GM12878 (cell line): ENCODE results near the gene MAN2A2. TPM values are rescaled to one million over a fixed set of nuclear protein-coding genes. Genes with fewer than 3 reads are reported as not detected.

Experiments
- ATAC-seq: fragments of 200-7000 bp; cut with Tn5 transposase; 3 replicates; pipeline ENCODE4 v1.9.1; 2020; ENCODE audit warnings: mild to moderate bottlenecking, moderate library complexity
- BruUV-seq: library from RNA; stranded (reverse); fragments of 400-500 nt; replicated peaks from 2 replicates; lab custom pipeline; 2021; lab: Mats Ljungman, UMichigan
- CTCF ChIA-PET: fragments of 300-600 bp; sonication (Branson Sonifier 250); formaldehyde crosslinking; extraction: SDS; loops from one replicate; lab custom pipeline; 2021; ENCODE audit warnings: inconsistent platforms; lab: Yijun Ruan, JAX
- POLR2A ChIA-PET: fragments of 350-600 bp; formaldehyde crosslinking; extraction: SDS; loops from one replicate; lab custom pipeline; 2021; ENCODE audit warnings: inconsistent platforms; lab: Charles Lee
- RAD21 ChIA-PET: fragments of 300-600 bp; sonication (Branson Sonifier 250); formaldehyde crosslinking; loops from one replicate; lab custom pipeline; 2023; ENCODE audit warnings: antibody characterized with exemption; ENCODE audit not compliant: unreplicated experiment; lab: Charles Lee
- SMC1A ChIA-PET: fragments of 300-600 bp; sonication (Branson Sonifier 250); formaldehyde crosslinking; loops from one replicate; lab custom pipeline; 2023; ENCODE audit not compliant: unreplicated experiment, uncharacterized antibody; lab: Charles Lee
- DNase-seq: peaks from one replicate; pipeline ENCODE4 v3.0.0-alpha.2; 2011; ENCODE audit warnings: low read depth, low spot score
- FAIRE-seq: peaks from 3 replicates; lab custom pipeline; 2011; peaks lifted over from hg19 to GRCh38; lab: Jason Lieb, UNC
- H2AFZ ChIP-seq: 2 replicates; pipeline ENCODE4 v1.6.0; 2011; ENCODE audit warnings: low read depth, low read length, control low read depth; ENCODE audit not compliant: control insufficient read depth
- H3K27ac ChIP-seq: 2 replicates; pipeline ENCODE4 v1.5.1; 2011; ENCODE audit warnings: control low read depth; ENCODE audit not compliant: control insufficient read depth, insufficient read depth
- H3K27me3 ChIP-seq, 2 experiments: replicated peaks in 1 of 2; 2 replicates each; pipeline versions ENCODE4 v1.6.0 to v1.6.1; 2011; ENCODE audit warnings: low read length in 1 of 2; ENCODE audit not compliant: control insufficient read depth in 2 of 2, insufficient read depth in 2 of 2
- H3K36me3 ChIP-seq, 2 experiments: 2 replicates each; pipeline ENCODE4 v1.5.1; 2011; ENCODE audit warnings: low read length in 1 of 2; ENCODE audit not compliant: control insufficient read depth in 2 of 2, insufficient read depth in 2 of 2
- H3K4me1 ChIP-seq: 2 replicates; pipeline ENCODE4 v1.6.1; 2011; ENCODE audit warnings: mild to moderate bottlenecking, low read length, moderate library complexity, mixed read lengths; ENCODE audit not compliant: control insufficient read depth, insufficient read depth
- H3K4me2 ChIP-seq: 2 replicates; pipeline ENCODE4 v1.6.0; 2011; ENCODE audit warnings: control low read depth; ENCODE audit not compliant: control insufficient read depth, insufficient read depth
- H3K4me3 ChIP-seq: fragments of 200-600 bp; sonication (generic); 2 replicates; pipeline ENCODE4 v1.5.1; 2016
- H3K79me2 ChIP-seq: 2 replicates; pipeline ENCODE4 v1.6.0; 2011; ENCODE audit warnings: low read length; ENCODE audit not compliant: control insufficient read depth, insufficient read depth
- H3K9ac ChIP-seq: 2 replicates; pipeline ENCODE4 v1.8.0; 2011; ENCODE audit warnings: low read length, control low read depth, mixed read lengths; ENCODE audit not compliant: control insufficient read depth, insufficient read depth
- H3K9me3 ChIP-seq: replicated peaks from 3 replicates; pipeline ENCODE4 v1.5.1; 2011; ENCODE audit warnings: mild to moderate bottlenecking, low read length; ENCODE audit not compliant: control insufficient read depth, insufficient read depth
- H4K20me1 ChIP-seq: 2 replicates; pipeline ENCODE4 v1.6.0; 2011; ENCODE audit not compliant: control insufficient read depth, insufficient read depth
- ASH2L ChIP-seq: fragments of 300-600, 200-600 bp; sonication (generic); IDR thresholded peaks from 2 replicates; pipeline ENCODE4 v1.6.1; 2017; ENCODE audit warnings: low read depth, mild to moderate bottlenecking, borderline replicate concordance
- CBX5 ChIP-seq: sonication (generic); IDR thresholded peaks from 2 replicates; pipeline ENCODE4 v1.6.1; 2016; ENCODE audit warnings: low read depth, moderate library complexity, mild to moderate bottlenecking, inconsistent platforms
- JUNB ChIP-seq: IDR thresholded peaks from 2 replicates; pipeline ENCODE4 v1.6.1; 2016; ENCODE audit warnings: antibody characterized with exemption, mild to moderate bottlenecking
- MXI1 ChIP-seq: fragments of 150-350 bp; IDR thresholded peaks from 2 replicates; pipeline ENCODE4 v1.6.1; 2011; ENCODE audit warnings: low read depth, mild to moderate bottlenecking, inconsistent platforms, low read length, improper control_type of control experiment
- NBN ChIP-seq: fragments of 450-650 bp; IDR thresholded peaks from 2 replicates; pipeline ENCODE4 v1.6.1; 2016
- NR2F1 ChIP-seq: fragments of 450-650 bp; conservative IDR thresholded peaks from 2 replicates; pipeline ENCODE4 v1.6.1; 2017; ENCODE audit warnings: mild to moderate bottlenecking
- POLR2A ChIP-seq: IDR thresholded peaks from 2 replicates; pipeline ENCODE4 v1.6.1; 2011; ENCODE audit warnings: low read depth, mild to moderate bottlenecking, low read length
- RAD21 ChIP-seq: IDR thresholded peaks from 2 replicates; pipeline ENCODE4 v1.6.1; 2011; ENCODE audit warnings: mild to moderate bottlenecking, low read depth, low read length, moderate library complexity; ENCODE audit not compliant: insufficient read depth
- SIX5 ChIP-seq: IDR thresholded peaks from 2 replicates; pipeline ENCODE4 v1.6.1; 2011; ENCODE audit warnings: mild to moderate bottlenecking, low read depth, low read length, moderate library complexity; ENCODE audit not compliant: severe bottlenecking
- ZNF24 ChIP-seq: fragments of 450-650 bp; IDR thresholded peaks from 2 replicates; pipeline ENCODE4 v1.6.1; 2017; ENCODE audit warnings: antibody characterized with exemption, mild to moderate bottlenecking
- ZNF622 ChIP-seq: fragments of 450-650 bp; IDR thresholded peaks from 2 replicates; pipeline ENCODE4 v1.6.1; 2017; ENCODE audit warnings: mild to moderate bottlenecking, inconsistent platforms
- WGBS: methylation state at CpG from one replicate; pipeline ENCODE4 v1.1.6; 2016; ENCODE audit warnings: low lambda C conversion rate; ENCODE audit not compliant: insufficient replicate concordance, insufficient coverage; ENCODE audit errors: missing lambda C conversion rate; 5-methylcytosine and 5-hydroxymethylcytosine counted together
- in situ Hi-C: fragments of 300-500 bp; cut with MboI; formaldehyde crosslinking; loops from 9 replicates; pipeline ENCODE4 v1.14.3; 2018; ENCODE audit warnings: mixed read lengths
- intact Hi-C: fragments of 100-400 bp; cut with micrococcal nuclease; formaldehyde crosslinking; loops from one replicate; pipeline ENCODE4 v1.14.2; 2022; ENCODE audit not compliant: unreplicated experiment
- polyA plus RNA-seq, 11 experiments: library from polyadenylated mRNA; depleted of rRNA in 4 of 11; unstranded in 6 of 11; stranded (reverse) in 5 of 11; fragments of >200 nt; fragmentation: Nextera tagmentation in 4 of 11; fragmentation: Illumina TruSeq in 1 of 11; extraction: Ambion mirVana in 4 of 11; extraction: Trizol in 1 of 11; gene quantifications; 1 replicate in 1 of 11; 2 replicates in 10 of 11; pipeline versions ENCODE4 v1.2.1 to v1.2.3, GENCODE V29; 2011 to 2016; ENCODE audit warnings: inconsistent platforms in 2 of 11, missing spikeins in 2 of 11, low read depth in 1 of 11
- total RNA-seq, 4 experiments: library from RNA; depleted of rRNA in 3 of 4; stranded (reverse); fragments of >200 nt in 3 of 4; fragmentation: Illumina TruSeq in 1 of 4; extraction: Trizol in 1 of 4; gene quantifications; 2 replicates each; pipeline versions ENCODE4 v1.2.1 to v1.2.3, GENCODE V29; 2013 to 2021
- TF ChIP-seq, protein P1 (sequence below): fragments of 450-650 bp; conservative IDR thresholded peaks from 2 replicates; pipeline ENCODE4 v1.6.1; 2017; ENCODE audit warnings: mild to moderate bottlenecking, moderate library complexity
- TF ChIP-seq, protein P2 (sequence below): IDR thresholded peaks from 2 replicates; pipeline ENCODE4 v1.6.1; 2011; ENCODE audit warnings: borderline replicate concordance, low read depth, mild to moderate bottlenecking, moderate library complexity, mixed read lengths, low read length; ENCODE audit not compliant: insufficient read depth; ENCODE audit errors: extremely low read length
- TF ChIP-seq, protein P3 (sequence below): fragments of 450-650 bp; IDR thresholded peaks from 2 replicates; pipeline ENCODE4 v1.6.1; 2016; ENCODE audit warnings: mild to moderate bottlenecking
- TF ChIP-seq, protein P4 (sequence below): fragments of 150-350 bp; IDR thresholded peaks from 2 replicates; pipeline ENCODE4 v1.6.1; 2014; ENCODE audit warnings: mild to moderate bottlenecking, low read depth, low read length

The MAN2A2 gene
- total and polyA plus RNA-seq, 10 of the 15 experiments (the other 5 are each of a cell fraction or from before 2014, with no cell fraction given): 4.2 to 79.4 (median 23.2) TPM

DNA sequence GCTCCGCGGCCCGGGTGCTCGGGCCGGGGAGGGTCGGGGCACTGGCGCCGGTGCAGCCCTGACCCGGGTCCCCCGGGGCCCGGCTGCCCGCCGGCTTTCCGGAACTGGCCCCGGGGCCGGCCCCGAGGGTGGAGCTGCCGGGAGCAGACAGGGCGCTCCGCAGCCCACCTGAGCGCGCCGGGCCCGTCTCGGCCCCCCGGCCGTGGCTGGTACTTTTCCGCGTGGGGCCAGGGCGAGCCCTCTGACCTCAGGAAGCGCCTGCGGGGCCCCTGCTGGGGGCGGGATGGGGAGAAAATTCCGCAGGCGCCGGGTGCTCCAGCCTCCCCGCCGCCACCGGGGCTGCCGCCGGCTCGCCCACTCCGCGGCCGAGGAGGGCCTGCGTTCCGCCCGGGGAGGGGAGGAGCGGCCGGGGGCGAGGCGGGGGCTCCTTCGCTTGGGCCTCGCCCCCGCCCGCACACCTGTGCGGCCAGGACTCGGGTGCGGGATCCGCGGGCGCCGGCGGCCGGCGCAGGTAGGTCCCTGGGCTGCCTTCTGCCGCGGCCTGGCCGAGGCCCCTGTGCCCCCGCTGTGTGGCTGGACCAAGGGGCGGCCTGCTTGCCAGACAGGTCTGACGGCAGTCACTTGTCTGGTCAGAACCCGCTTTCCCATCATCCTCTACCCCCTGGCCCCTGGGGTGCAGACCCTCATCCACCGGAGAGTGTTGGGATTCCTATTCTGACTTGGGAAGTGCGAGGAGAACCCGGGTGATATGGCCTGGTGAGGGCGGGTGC lies 31.2 kb upstream of the MAN2A2 start:
- SMC1A ChIA-PET: interaction anchor here (1.4 to 2.4 kb wide), 3 partner anchors 14 to 57 kb away, joined by 4 to 10 read pairs (median 10); partner anchors contain the start of gene FES
- BruUV-seq: no TSS peak
- Histone ChIP-seq H3K9ac (peak overlapping the region; percentile 93), H3K27me3 (no peaks in the 10 kb centered on the region), H3K4me1 (peaks cover 28% of the 10 kb centered on the region), H3K9me3 (no peaks in the 10 kb centered on the region), H4K20me1 (peaks cover 4% of the 10 kb centered on the region; the same call in 1 of the 2 replicates), H3K4me2 (peak overlapping the region; percentile 98), H3K79me2 (peaks cover 29% of the 10 kb centered on the region), H2AFZ (peak overlapping the region; percentile 64), H3K27ac (peak overlapping the region; percentile 79), H3K36me3 (peaks cover 5 to 9% of the 10 kb centered on the region in 2 experiments; a peak in 3 of 4 replicates), H3K4me3 (peak overlapping the region; percentile 80)
- in situ Hi-C loops (no loop called here), intact Hi-C loops (loop anchor here (1.0 to 5.0 kb wide), 4 partner anchors 40 to 155 kb away; partner anchors contain the start of gene BLM)
- ATAC-seq (peak; percentile 31), FAIRE-seq (no peak), DNase-seq (no peak)
- POLR2A ChIA-PET: interaction anchor here (0.6 to 1.7 kb wide), 3 partner anchors 19 to 168 kb away, joined by 3 to 7 read pairs (median 4); partner anchors contain the start of gene HDDC3
- 1% methylated on average over 40 of the region's 77 CpGs for WGBS
- CTCF ChIA-PET: interaction anchor here (2.0 to 2.2 kb wide), 2 partner anchors 14 to 60 kb away, joined by 10 read pairs; partner anchors contain the start of gene HDDC3
- RAD21 ChIA-PET: interaction anchor here (0.5 to 2.8 kb wide), 6 partner anchors 14 to 163 kb away, joined by 3 to 11 read pairs (median 4); no protein-coding TSS in a partner anchor
- TF ChIP-seq, protein P1, sequence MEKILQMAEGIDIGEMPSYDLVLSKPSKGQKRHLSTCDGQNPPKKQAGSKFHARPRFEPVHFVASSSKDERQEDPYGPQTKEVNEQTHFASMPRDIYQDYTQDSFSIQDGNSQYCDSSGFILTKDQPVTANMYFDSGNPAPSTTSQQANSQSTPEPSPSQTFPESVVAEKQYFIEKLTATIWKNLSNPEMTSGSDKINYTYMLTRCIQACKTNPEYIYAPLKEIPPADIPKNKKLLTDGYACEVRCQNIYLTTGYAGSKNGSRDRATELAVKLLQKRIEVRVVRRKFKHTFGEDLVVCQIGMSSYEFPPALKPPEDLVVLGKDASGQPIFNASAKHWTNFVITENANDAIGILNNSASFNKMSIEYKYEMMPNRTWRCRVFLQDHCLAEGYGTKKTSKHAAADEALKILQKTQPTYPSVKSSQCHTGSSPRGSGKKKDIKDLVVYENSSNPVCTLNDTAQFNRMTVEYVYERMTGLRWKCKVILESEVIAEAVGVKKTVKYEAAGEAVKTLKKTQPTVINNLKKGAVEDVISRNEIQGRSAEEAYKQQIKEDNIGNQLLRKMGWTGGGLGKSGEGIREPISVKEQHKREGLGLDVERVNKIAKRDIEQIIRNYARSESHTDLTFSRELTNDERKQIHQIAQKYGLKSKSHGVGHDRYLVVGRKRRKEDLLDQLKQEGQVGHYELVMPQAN: peak; percentile 46; the same call in 1 of the 2 replicates
- TF ChIP-seq ZNF622: no peak
- TF ChIP-seq ASH2L: no peak
- no peak for TF ChIP-seq RAD21
- TF ChIP-seq, protein P2, sequence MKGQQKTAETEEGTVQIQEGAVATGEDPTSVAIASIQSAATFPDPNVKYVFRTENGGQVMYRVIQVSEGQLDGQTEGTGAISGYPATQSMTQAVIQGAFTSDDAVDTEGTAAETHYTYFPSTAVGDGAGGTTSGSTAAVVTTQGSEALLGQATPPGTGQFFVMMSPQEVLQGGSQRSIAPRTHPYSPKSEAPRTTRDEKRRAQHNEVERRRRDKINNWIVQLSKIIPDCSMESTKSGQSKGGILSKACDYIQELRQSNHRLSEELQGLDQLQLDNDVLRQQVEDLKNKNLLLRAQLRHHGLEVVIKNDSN: no peak
- TF ChIP-seq ZNF24: no peak
- TF ChIP-seq POLR2A: no peak; the same call in 1 of the 2 replicates
- TF ChIP-seq, protein P3, sequence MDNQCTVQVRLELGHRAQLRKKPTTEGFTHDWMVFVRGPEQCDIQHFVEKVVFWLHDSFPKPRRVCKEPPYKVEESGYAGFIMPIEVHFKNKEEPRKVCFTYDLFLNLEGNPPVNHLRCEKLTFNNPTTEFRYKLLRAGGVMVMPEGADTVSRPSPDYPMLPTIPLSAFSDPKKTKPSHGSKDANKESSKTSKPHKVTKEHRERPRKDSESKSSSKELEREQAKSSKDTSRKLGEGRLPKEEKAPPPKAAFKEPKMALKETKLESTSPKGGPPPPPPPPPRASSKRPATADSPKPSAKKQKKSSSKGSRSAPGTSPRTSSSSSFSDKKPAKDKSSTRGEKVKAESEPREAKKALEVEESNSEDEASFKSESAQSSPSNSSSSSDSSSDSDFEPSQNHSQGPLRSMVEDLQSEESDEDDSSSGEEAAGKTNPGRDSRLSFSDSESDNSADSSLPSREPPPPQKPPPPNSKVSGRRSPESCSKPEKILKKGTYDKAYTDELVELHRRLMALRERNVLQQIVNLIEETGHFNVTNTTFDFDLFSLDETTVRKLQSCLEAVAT: 0 out of 2 replicates have a peak, but pooled peaks have one; percentile 5
- TF ChIP-seq, protein P4, sequence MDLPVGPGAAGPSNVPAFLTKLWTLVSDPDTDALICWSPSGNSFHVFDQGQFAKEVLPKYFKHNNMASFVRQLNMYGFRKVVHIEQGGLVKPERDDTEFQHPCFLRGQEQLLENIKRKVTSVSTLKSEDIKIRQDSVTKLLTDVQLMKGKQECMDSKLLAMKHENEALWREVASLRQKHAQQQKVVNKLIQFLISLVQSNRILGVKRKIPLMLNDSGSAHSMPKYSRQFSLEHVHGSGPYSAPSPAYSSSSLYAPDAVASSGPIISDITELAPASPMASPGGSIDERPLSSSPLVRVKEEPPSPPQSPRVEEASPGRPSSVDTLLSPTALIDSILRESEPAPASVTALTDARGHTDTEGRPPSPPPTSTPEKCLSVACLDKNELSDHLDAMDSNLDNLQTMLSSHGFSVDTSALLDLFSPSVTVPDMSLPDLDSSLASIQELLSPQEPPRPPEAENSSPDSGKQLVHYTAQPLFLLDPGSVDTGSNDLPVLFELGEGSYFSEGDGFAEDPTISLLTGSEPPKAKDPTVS: no peak
- TF ChIP-seq JUNB: no peak
- no peak for TF ChIP-seq CBX5
- TF ChIP-seq MXI1: no peak
- no peak for TF ChIP-seq SIX5
- peak; percentile 75 for TF ChIP-seq NR2F1
- no peak for TF ChIP-seq NBN
